Activated CD8-positive, alpha-beta T cell treated with anti-CD3 and anti-CD28 coated beads, Interleukin-2, amount 10 ng/mL, durations not matched to agents 7 days and 5 days (primary cell): ENCODE measurements around the gene CARD16. TPM values are rescaled to one million over a fixed set of nuclear protein-coding genes. Genes with fewer than 3 reads are reported as not detected.
"Not testable (repeated sequence)": the region's sequence is repeated elsewhere in the genome, so short reads cannot be mapped to it uniquely, and the experiment has no call there.

Source experiments
- ATAC-seq: fragments of 150-1000 bp; cut with Tn5 transposase; one replicate; pipeline ENCODE4 v1.10.0; 2021; ENCODE audit warnings: moderate library complexity
- CTCF ChIA-PET: fragments of 350-600 bp; sonication (Branson Sonifier 250); formaldehyde crosslinking; loops from one replicate; lab custom pipeline; 2021; ENCODE audit warnings: antibody characterized with exemption; lab: Charles Lee
- POLR2A ChIA-PET: fragments of 350-600 bp; sonication (Branson Sonifier 250); formaldehyde crosslinking; loops from one replicate; lab custom pipeline; 2021; ENCODE audit warnings: antibody characterized with exemption; lab: Charles Lee
- DNase-seq: peaks from one replicate; pipeline ENCODE4 v3.0.0-alpha.2; 2020
- H3K27ac Mint-ChIP-seq: one replicate; pipeline ENCODE4 v1.8.0; 2021; ENCODE audit warnings: mild to moderate bottlenecking, mixed read lengths
- H3K27me3 Mint-ChIP-seq: one replicate; pipeline ENCODE4 v1.8.0; 2021; ENCODE audit warnings: low read depth, mixed read lengths
- H3K36me3 Mint-ChIP-seq: one replicate; pipeline ENCODE4 v1.8.0; 2021; ENCODE audit warnings: low read depth, mixed read lengths
- H3K4me1 Mint-ChIP-seq: one replicate; pipeline ENCODE4 v1.8.0; 2021; ENCODE audit warnings: low read depth, mixed read lengths
- H3K4me3 Mint-ChIP-seq: one replicate; pipeline ENCODE4 v1.8.0; 2021; ENCODE audit warnings: mild to moderate bottlenecking, mixed read lengths
- H3K9me3 Mint-ChIP-seq: one replicate; pipeline ENCODE4 v1.8.0; 2022; ENCODE audit warnings: mixed read lengths; ENCODE audit not compliant: insufficient read depth
- total RNA-seq, 2 experiments: library from RNA; stranded (reverse); gene quantifications; one replicate each; pipeline ENCODE4 v1.2.3, GENCODE V29; 2021

CARD16 gene
- total RNA-seq: 10 to 100 TPM; 70.8 to 73.9 TPM

DNA sequence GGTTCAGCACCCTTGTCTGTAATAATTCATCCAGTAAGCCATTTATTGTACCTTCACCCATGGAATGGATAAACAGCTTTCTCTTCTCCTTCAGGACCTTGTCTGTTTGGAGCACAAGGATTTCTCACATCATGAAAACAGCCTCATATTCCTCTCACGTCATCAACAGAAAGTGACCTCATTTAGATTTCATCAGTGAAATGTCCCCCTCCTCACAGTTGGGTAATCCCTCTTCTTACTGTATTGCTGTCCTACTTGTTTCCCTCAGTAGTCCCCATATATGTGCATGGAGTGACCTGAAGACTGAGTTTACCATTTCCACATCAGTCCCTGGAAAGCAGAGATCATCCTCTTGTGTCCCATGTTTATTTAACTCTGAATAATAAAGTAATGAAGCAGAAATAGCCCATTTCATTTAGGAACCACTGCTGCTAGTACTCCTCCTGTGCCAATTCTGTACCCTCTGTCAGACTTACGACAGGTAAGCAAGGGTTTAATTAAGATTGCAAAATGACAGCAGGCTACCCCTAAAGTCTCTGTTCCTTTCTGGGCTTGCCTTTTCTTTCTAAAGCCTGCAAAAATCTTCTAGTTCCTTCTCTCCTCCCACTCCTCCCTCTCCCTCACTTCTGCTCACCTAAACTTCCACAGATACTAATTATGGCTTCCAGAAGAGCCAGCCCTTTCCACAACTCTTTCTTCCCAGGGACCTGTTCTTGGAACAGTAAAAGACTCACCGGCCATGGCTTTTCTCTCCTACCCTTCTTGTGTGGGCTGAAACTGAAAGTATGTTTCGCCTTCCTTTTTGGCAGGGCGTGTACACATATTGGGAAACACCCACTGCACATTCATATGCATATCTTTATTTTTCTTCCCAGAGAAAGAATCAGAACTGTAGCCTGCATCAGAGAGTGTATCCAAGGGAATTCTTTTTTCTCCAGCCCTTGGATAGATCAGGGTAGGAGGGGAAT is at the start of gene CARD16:
Gene CARD16 (minus strand): TSS at position 779 of the 968 bp plus-strand sequence. CDS start 38 bp downstream, at position 741.
- H3K27me3 Mint-ChIP-seq, POLR2A ChIA-PET, H3K9me3 Mint-ChIP-seq: not testable (repeated sequence)
- H3K27ac Mint-ChIP-seq: peak within 1 kb of the TSS; percentile 92
- CTCF ChIA-PET: interaction anchor here (2.2 kb wide), 1 partner anchor 12 kb away, joined by 10 read pairs; no protein-coding TSS in a partner anchor
- DNase-seq (peak; percentile 70), ATAC-seq (peak; percentile 96)
- H3K4me3 Mint-ChIP-seq: peak within 1 kb of the TSS; percentile 89
- H3K36me3 Mint-ChIP-seq: peaks cover 35% of the 10 kb centered on the region
- H3K4me1 Mint-ChIP-seq: peaks cover 47% of the 10 kb centered on the region

DNA sequence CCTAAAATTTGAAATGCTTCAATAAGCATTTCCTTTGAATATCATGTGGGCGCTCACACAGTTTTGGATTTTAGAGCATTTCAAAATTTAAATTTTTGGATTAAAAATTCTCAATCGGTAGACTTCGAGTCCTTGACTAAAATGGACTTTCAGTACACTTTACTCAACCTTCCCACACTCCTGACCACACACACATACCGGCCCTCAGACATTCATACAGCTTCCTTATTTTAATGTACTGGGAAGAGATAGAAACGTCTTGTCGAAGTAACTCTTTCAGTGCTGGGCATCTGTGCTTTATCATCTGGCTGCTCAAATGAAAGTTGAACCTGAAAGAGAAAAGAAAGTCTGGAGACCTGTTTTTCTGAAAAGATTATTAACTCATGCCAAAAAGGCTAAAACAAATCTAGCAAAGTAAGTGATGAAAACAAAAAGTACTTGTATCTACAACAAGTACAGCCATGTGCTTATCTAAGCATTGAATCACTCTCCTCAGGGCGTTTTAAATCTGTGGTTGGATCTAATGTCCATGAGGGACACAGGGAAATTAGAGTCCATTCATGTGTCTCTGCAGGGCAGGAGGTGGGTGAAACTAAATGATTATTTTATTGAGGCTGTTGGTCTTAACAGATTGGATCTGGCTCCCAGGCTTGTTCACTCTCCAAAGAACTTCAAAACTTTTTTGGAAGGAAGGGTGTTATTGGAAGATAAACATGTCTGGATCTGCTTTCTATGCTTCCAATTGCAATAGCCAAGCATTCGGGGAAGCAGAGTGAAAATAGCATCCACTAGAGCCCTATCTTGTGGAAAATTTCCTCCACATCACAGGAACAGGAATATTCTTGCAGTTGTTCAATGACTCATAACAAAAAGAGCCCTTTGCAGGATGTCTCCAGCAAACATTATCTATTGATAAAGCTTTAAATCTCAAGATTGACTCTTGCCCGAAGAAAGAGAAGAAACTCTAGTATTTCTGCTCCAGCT is 47.4 kb upstream of the CARD16 start:
- CTCF ChIA-PET: no interaction called here
- POLR2A ChIA-PET: no interaction called here
- no peaks in the 10 kb centered on the region for H3K9me3 Mint-ChIP-seq
- peaks cover 10% of the 10 kb centered on the region for H3K36me3 Mint-ChIP-seq
- no peak overlapping the region for H3K27ac Mint-ChIP-seq
- peaks cover 16% of the 10 kb centered on the region for H3K27me3 Mint-ChIP-seq
- peaks cover 7% of the 10 kb centered on the region for H3K4me1 Mint-ChIP-seq
- no peak for ATAC-seq
- DNase-seq: no peak
- H3K4me3 Mint-ChIP-seq: no peak overlapping the region

GRCh38 chr11:105081412-105082150 is 36.4 kb upstream of the CARD16 start:
- POLR2A ChIA-PET: no interaction called here
- ATAC-seq: no peak

GRCh38 chr11:105080171-105080906 is 35.2 kb upstream of the CARD16 start:
- H3K27ac Mint-ChIP-seq, ATAC-seq, CTCF ChIA-PET, DNase-seq, H3K9me3 Mint-ChIP-seq, POLR2A ChIA-PET, H3K4me3 Mint-ChIP-seq, H3K36me3 Mint-ChIP-seq: not testable (repeated sequence)
- peaks cover 10% of the 10 kb centered on the region for H3K4me1 Mint-ChIP-seq
- peaks cover 11% of the 10 kb centered on the region for H3K27me3 Mint-ChIP-seq

More at GRCh38 chr11:105081412-105082150, 36.4 kb upstream of the CARD16 start:
- Mint-ChIP-seq H3K36me3 (no peaks in the 10 kb centered on the region), H3K4me1 (peaks cover 10% of the 10 kb centered on the region), H3K27me3 (peaks cover 15% of the 10 kb centered on the region), H3K27ac (no peak overlapping the region), H3K9me3 (no peaks in the 10 kb centered on the region), H3K4me3 (no peak overlapping the region)
- CTCF ChIA-PET: interaction anchor here (0.7 kb wide), 1 partner anchor 38 kb away, joined by 3 read pairs; no protein-coding TSS in a partner anchor
- no peak for DNase-seq

DNA sequence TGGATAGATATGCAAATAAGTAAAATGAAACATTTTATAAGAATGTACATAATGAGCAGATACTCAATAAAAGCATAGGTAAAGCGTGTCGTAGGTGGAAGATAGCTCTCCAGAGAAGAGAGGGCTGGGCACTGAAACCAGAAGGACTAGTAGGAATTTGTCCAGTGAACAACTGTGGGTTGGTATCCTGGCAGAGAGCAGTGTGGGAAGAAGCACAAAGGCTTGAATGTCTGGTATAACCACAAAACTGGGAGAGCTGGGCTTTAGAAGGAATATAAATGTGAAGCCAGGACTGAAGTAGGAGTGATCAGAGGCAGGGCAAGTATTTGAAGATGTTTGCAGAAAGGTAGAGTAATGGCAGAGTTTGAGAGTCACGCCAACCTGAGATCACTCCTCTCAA is 33.1 kb upstream of the CARD16 start:
- DNase-seq (no peak), ATAC-seq (no peak)
- no peak overlapping the region for H3K4me3 Mint-ChIP-seq
- H3K4me1 Mint-ChIP-seq: peaks cover 10% of the 10 kb centered on the region
- no peaks in the 10 kb centered on the region for H3K9me3 Mint-ChIP-seq
- H3K36me3 Mint-ChIP-seq: no peaks in the 10 kb centered on the region
- ChIA-PET POLR2A (no interaction called here), CTCF (no interaction called here)
- no peak overlapping the region for H3K27ac Mint-ChIP-seq
- peaks cover 4% of the 10 kb centered on the region for H3K27me3 Mint-ChIP-seq

DNA sequence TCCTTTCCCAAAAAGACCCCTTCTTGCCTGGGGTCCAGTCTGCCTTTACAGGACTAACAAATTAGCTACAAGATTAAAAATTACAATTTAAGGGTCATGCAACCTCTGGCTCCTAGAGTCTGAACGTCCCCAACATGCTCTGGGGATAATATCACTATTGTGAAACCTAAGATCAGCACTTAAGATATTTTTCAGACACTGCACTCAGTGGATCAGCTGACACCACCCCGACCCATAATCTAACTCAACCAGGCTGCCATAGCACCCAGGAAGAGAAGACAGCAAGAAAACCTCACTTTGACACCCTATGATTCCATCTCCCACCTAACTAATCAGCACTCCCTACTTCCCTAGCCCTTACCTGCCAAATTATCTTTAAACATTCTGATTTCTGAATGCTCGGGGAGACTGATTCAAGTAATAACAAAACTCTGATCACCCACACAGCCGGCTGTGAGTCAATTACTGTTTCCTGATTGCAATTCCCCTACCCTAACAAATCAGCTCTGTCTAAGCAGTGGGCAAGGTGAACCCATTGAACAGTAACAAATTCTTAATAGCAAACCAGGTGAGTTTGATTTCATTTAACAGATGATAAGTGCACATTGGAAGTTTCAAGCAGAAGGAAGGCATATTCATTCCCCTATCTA is 32.1 kb upstream of the CARD16 start:
- CTCF ChIA-PET, H3K4me3 Mint-ChIP-seq, POLR2A ChIA-PET, H3K9me3 Mint-ChIP-seq, DNase-seq, H3K27me3 Mint-ChIP-seq, ATAC-seq, H3K36me3 Mint-ChIP-seq, H3K27ac Mint-ChIP-seq: not testable (repeated sequence)
- H3K4me1 Mint-ChIP-seq: peaks cover 10% of the 10 kb centered on the region

DNA sequence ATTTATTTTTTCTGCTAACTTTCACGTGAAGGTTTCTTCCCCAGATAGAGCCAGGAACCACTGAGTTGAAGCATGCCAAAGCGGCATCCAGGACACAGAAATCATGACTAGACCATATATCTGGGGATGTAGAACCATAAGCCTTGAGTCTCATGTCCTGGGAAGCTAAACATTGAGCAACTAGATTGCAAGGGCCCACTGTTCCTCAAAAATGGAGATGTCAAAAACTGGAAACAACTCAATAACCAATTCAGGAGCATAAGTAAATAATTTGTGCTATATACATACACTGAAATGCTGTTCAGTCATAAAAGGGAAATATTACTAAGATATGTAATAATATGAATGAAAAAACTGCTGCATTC is 29.0 kb upstream of the CARD16 start:
- CTCF ChIA-PET: no interaction called here
- Mint-ChIP-seq H3K4me3 (no peak overlapping the region), H3K27me3 (no peaks in the 10 kb centered on the region), H3K9me3 (no peaks in the 10 kb centered on the region), H3K27ac (no peak overlapping the region), H3K4me1 (peaks cover 17% of the 10 kb centered on the region), H3K36me3 (no peaks in the 10 kb centered on the region)
- no peak for ATAC-seq
- POLR2A ChIA-PET: no interaction called here
- no peak for DNase-seq

GRCh38 chr11:105073456-105074165 is 28.5 kb upstream of the CARD16 start:
- H3K27me3 Mint-ChIP-seq: no peaks in the 10 kb centered on the region
- ChIA-PET POLR2A (no interaction called here), CTCF (no interaction called here)
- H3K4me3 Mint-ChIP-seq: no peak overlapping the region
- no peaks in the 10 kb centered on the region for H3K9me3 Mint-ChIP-seq
- DNase-seq (no peak), ATAC-seq (no peak)
- H3K27ac Mint-ChIP-seq: no peak overlapping the region
- no peaks in the 10 kb centered on the region for H3K36me3 Mint-ChIP-seq
- H3K4me1 Mint-ChIP-seq: peaks cover 17% of the 10 kb centered on the region

DNA sequence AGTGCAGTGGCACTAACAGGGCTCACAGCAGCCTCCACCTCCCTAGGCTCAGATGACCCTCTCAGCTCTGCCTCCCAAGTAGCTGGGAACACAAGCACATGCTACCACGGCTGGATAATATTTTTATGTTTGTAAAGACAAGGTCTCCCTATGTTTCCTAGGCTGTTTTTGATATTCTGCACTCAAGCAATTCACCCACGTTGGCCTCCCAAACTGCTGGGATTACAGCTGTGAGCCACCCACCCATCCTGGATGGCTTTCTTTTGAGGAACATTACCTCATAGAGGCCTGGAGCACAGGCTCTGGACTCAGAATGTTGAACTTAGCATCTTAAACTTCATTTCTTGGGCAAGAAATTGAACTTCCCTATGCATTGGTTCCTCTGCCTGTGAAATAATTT is 26.9 kb upstream of the CARD16 start:
- ATAC-seq, H3K27me3 Mint-ChIP-seq, POLR2A ChIA-PET, H3K36me3 Mint-ChIP-seq, DNase-seq, H3K27ac Mint-ChIP-seq, H3K4me3 Mint-ChIP-seq, H3K9me3 Mint-ChIP-seq, CTCF ChIA-PET: not testable (repeated sequence)
- H3K4me1 Mint-ChIP-seq: peaks cover 17% of the 10 kb centered on the region

DNA sequence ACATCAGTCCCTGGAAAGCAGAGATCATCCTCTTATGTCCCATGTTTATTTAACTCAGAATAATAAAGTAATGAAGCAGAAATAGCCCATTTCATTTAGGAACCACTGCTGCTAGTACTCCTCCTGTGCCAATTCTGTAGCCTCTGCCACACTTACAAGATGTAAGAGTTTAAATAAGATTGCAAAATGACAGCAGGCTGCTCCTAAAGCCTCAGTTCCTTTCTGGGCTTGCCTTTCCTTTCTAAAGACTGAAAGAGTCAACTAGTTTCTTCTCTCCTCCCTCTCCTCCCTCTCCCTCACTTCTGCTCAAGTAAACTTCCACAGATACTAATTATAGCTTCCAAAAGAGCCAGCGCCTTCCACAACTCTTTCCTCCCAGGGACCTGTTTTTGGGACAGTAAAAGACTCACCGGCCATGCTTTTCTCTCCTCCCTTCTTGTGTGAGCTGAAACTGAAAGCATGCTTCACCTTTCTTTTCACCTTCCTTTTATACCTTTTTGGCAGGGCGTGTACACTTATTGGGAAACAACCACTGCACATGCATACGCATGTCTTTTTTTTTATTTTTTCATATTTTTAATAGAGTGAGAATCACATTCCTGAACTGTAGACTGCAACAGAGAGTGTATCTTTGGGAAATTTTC is 26.1 kb upstream of the CARD16 start:
- no peak for ATAC-seq

More for the DNA sequence above, 26.1 kb upstream of the CARD16 start:
- H3K36me3 Mint-ChIP-seq: no peaks in the 10 kb centered on the region
- peak overlapping the region; percentile 54 for H3K4me3 Mint-ChIP-seq
- H3K9me3 Mint-ChIP-seq: no peaks in the 10 kb centered on the region
- H3K27ac Mint-ChIP-seq: peak overlapping the region; percentile 62
- CTCF ChIA-PET: no interaction called here
- DNase-seq: no peak
- H3K27me3 Mint-ChIP-seq: no peaks in the 10 kb centered on the region
- POLR2A ChIA-PET: no interaction called here
- peaks cover 17% of the 10 kb centered on the region for H3K4me1 Mint-ChIP-seq
